ENCODE results near the gene NEURL3.

NEURL3 gene

DNA sequence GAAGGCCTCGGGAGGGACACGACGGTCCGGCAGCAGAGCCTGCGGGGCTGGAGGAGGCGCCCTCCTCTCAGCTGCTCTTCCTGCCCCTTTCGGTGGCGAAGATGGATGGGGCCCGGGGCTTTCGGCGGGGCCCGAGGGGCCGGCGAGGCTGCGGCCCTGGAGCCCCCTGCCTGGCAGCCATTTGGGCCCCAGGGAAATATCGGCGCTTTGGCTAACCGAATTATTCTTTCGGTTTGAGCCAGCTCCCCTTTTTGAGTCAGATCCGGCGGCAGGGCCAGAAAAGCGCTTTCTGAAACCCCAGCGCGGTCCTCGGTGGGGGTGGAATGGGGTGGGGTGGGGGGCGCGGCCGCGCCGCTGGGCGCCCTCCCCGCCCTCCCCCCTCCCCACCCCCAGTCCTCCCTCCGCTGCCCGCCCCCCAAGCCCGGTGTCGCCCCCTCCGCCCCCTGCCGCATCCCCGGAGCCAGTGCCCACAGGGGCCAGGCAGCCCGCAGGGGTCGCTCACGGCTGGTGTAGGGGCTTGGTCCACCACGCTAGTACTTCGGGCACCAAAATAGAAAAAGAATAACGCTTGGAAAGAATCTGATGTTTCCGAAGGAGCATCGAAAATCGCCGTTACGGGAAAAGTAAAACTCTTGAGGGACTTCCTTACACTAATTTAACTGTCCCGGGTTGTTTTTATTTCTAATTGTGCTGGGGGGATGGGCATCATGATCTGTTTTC is 22.3 kb upstream of the NEURL3 start:
- peak; percentile 54 for DNase-seq

DNA sequence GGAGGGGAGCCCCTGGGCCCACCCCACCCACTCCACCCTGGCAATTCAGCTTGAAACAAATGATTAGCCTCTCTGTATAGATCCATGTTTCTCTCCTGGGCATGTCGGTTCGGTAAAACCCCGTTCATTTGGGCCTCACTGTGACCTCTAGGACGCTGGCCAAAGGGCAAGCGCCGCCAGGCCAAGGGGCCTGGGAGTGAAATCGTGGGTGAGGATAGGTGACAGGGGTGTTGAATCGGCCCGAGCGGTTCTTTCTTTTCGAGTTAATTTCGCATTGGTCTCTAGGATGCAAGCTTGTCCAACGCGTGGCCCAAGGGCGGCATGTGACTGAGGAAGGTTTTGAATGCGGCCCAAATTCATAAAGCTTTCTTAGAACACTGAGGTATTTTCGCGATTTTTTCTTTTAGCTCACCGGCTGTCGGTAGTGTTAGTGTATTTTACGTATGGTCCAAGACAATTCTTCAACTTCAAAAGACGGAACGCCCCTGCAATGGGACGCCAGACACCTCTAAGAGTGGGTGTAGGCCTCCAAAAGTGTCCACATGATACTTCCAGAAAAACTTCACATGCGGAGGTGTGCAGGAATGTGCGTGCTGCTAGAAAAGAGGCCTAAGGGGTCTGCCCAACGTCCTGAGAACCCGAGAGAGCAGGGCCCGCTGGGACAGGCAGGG is 21.6 kb upstream of the NEURL3 start:
- no peak for DNase-seq

DNA sequence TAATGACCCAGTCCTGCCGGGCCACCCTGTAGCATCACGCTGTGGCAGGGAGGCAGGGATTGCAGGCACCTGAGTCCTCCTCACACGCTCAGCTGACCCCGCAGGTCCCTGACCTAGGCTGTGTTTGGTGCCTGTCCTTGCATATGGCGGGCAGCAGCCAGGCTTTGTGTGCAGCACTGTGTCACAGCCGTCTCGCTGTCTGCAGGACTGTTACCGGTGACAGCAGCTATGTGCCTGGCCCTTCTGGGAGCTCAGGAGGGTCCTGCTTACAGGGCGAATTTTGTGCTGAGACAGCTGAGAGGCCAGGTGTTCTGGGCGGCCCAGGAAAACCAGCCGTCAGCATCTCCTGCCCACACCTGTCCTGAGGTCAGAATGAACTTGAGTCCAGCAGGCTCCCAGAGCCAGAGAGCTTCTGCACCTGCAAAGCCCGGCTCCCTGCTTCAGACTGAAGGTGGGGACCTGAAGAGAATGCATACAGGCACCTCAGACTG is 21.0 kb upstream of the NEURL3 start:
- no peak for DNase-seq

DNA sequence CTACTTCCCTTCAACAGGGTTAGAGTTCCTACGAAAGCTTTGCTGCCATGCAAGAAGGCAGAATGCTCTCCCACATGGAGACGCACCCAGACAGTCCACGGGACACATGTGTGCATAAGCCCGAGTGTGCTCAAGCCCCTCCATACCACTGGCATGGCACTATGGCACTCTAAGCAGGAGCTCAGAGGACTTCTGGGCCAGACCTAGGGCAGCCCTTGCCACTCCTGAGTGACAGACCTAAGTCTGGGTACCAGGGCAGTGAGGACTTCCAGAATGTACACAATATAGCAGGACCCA is 20.0 kb upstream of the NEURL3 start:
- no peak for DNase-seq

DNA sequence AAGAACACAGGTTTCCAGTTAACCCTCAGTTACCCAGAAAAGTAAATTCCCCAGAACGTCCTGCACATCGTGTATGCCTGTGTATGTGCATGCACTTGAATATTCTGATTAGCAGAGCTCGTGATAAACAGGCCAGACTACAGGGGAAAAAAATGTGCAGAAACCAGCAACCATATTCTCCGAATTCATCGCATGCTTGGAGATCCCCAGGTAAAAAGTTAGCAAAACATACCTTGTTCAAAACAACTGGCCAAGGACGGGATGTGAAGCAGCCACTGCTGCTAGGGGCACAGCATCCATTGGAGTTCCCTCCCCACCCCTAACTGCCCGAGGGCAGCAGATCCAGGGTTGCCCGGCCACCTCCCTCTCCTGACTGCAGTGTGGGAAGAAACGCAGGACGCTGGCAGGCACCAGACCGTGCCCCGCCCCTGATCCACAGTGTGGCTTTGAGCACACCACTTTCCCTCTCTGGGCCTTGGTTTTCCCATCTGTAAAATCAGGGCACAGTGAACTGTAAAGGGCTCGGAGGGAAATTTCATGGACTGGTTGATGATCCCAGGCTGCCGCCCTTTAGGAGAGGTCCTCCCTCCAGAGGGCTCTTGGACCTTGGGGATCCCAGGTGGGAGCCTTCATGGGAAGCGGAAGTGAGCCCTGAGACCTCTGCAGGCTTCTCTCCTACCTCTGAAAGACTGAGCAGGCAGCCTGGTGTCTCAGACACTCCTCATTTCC is 19.5 kb upstream of the NEURL3 start:
- no peak for DNase-seq

- no peak for DNase-seq
Observed at GRCh38 chr2:96523659-96524481, 18.7 kb upstream of the NEURL3 start.

DNA sequence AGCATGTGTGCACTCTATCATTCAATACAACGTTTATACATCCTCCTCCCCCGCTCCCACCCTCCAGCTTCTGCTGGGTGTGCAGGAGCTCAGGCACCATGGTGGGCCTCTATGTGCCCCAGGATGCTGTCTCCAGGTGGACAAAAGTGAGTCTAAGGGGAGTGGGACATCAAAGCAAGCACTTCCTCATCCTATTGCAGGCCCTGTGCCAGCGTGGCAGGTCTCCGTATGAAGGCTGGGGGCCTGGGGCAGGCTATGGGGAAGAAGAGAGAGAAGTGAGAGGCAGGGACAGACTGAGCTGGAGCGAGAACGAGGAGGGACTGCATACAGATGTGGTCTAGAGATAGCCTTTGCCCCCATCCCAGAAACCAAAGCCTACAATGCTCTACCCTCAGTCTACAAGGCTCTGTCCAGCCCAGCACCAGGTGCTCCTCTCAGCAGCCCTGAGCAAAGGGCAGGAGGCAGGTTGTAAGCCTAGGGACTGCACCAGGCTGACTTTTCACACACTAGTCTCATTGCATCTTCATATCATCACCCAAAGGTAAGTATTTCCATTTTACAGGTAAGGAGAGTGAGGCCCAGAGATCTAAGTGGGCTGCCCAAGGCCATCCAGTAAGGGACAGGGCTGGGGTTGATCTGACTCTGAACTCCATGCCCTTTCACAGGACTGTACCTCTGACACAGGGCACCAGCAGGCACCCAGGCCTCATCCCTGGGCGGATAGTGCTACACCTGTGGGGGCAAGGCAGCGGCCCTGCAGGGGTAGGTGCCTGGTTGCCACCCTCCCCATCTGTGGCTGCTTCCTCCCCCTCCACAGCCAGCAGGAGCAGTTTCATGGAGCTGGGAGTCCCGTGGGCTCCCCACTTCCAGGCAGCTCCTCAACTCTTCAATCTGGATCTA is 17.4 kb upstream of the NEURL3 start:
- no peak for DNase-seq

DNA sequence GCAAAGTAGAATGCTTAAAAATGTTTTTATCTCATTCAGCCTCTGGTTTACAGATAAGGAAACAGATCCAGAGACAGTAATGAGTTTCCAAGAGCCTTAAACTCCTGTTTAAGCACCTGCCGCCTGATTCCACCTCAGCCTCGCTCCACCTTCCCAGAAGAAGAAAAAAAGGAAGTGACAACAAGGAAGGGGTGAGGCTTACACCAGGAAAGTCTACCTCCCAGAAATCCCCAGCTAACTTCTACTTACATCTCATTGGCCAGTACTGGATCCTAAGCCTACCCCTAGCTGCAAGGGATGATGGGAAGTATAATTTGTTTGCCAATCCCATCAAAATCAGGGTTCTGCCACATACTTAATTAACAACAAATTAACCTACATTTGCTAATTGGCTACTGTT is 16.1 kb upstream of the NEURL3 start:
- no peak for DNase-seq

GRCh38 chr2:96520697-96521096 is 15.5 kb upstream of the NEURL3 start:
- no peak for DNase-seq

DNA sequence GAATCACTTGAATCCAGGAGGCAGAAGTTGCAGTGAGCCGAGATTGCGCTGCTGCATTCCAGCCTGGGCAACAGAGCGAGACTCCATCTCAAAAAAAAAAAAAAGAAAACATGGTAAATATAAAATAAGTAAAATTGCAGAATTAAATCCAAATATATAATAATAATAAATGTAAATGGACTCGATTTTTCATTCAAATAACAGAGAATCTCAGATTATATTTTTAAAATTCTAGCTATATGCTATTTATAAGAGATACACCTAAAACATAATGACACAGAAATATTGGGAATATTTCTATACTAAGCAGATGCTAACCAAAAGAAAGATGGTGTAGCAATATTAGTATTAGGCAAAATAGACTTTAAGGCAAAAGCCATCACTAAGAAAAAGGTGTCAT is 15.1 kb upstream of the NEURL3 start:
- DNase-seq, result no peak

DNA sequence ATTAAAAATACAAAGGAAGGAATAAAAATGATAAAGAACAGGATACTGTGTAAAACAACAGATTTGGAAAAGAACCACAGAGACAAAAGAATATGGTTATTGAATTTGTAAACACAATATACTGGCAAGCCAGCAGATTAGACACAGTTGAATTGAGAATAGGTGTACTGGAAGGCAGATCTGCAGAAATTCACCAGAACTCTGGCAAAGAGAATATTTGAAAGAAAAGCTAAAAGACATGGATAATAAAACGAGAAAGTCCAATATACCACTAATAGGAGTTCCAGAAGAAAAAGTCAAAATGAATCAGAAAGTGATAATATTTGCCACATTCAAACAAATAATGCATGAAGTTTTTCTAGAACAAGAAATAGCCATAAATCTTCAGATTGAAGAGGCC is 11.9 kb upstream of the NEURL3 start:
- no peak for DNase-seq

DNA sequence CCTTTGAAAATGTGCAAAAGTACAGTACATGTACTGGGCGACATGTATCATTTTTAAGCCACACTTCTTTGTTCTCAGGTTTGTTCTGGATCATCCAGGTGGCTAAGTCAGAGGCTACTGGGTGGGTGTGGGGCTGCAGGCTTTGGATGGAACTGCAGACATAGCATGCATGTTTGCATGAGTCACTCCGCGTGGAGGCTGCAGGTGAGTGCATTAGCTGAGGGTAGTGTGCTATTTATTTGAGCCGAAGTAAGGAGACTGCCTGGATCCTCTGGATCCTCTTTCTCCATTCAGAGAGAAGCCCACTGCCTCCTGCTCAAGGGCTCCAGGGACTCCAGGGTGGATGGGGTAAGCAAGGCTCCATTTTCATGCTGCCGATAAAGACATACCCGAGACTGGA is 9.4 kb upstream of the NEURL3 start:
- no peak for DNase-seq

GRCh38 chr2:96512341-96512740 is 7.2 kb upstream of the NEURL3 start:
- DNase-seq, result no peak

- no peak for DNase-seq
Observed at GRCh38 chr2:96511851-96512250, 6.7 kb upstream of the NEURL3 start.

- no peak for DNase-seq
Observed at GRCh38 chr2:96510931-96511595, 5.9 kb upstream of the NEURL3 start.

DNA sequence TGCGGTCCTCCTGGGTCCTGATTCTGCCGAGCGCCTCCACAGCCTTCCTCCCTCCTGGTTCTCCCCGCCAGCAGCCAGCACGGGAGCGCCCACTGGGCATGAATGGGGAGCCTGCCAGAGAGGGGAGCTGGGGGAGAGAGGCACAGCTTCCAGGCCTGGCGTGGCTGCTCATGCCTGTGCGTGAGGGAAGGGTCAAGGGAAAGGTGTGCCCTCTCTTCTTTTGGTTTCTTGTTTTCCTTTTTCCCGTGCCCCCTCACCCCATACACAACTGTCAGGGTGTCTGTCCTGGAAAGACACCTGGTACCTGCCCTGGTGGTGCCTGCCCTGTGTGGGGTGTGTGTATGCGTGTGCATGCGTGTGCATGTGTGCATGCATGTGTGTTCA is 4.7 kb upstream of the NEURL3 start:
- DNase-seq, result no peak

GRCh38 chr2:96509114-96509846 is 4.1 kb upstream of the NEURL3 start:
- DNase-seq, result peak; percentile 48 to 49

- no peak for DNase-seq
Observed at GRCh38 chr2:96508521-96509113, 3.5 kb upstream of the NEURL3 start.

DNA sequence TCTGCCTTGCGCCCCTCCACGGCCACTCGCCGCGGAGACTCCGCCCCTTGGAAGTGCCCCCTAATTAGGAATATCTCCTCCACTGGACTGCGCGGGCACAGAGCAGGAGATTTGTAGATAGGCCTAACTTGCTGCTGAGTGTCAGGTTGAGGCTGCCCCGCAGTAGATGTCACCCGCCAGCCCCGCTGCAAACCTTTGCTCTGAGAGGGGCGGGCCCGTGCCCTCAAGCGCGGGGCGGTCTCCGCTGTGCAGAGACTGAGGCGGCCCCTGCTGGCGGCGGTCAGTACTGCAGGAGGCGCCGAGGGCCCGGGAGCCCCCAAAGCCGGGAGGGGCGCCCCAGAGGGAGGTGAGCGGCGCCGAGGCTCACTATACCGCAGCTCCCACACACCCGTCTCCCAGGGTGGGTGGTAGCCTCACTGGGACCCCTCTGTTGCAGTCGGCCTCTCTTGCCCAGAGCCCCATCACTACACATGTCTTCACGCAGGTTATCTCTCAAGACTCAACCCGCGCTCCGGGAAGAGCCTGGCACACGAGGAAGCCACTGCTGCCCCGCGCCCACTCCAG is 2.9 kb upstream of the NEURL3 start:
- peak; percentile 85 to 88 for DNase-seq

DNA sequence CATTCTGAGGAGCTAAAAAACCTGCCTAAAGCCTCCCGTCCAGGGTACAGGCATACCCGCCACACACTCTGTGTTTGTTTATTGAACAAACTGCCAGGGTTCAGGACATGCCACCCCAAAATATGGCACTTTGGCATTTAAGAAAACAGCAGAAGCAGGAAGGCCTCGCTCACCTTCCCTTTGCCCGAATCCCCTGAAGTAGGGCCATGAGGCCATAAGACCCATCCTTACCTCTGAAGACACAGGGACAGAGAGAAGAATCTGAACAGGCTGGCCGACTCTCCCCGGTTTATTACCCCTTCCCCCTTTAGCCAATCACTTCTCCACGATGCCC is 1.7 kb upstream of the NEURL3 start:
- DNase-seq, result no peak
